HG03432 (cell line): ENCODE measurements around the gene DUSP9.
"Not testable (repeated sequence)": the region's sequence is repeated elsewhere in the genome, so short reads cannot be mapped to it uniquely, and the experiment has no call there.

ENCODE experiments used
- ATAC-seq: cut with Tn5 transposase; IDR thresholded peaks from one replicate; pipeline ENCODE4 v1.9.1; 2021; ENCODE audit warnings: mild to moderate bottlenecking, moderate library complexity; ENCODE audit not compliant: unreplicated experiment

Gene DUSP9, protein sequence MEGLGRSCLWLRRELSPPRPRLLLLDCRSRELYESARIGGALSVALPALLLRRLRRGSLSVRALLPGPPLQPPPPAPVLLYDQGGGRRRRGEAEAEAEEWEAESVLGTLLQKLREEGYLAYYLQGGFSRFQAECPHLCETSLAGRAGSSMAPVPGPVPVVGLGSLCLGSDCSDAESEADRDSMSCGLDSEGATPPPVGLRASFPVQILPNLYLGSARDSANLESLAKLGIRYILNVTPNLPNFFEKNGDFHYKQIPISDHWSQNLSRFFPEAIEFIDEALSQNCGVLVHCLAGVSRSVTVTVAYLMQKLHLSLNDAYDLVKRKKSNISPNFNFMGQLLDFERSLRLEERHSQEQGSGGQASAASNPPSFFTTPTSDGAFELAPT

DNA sequence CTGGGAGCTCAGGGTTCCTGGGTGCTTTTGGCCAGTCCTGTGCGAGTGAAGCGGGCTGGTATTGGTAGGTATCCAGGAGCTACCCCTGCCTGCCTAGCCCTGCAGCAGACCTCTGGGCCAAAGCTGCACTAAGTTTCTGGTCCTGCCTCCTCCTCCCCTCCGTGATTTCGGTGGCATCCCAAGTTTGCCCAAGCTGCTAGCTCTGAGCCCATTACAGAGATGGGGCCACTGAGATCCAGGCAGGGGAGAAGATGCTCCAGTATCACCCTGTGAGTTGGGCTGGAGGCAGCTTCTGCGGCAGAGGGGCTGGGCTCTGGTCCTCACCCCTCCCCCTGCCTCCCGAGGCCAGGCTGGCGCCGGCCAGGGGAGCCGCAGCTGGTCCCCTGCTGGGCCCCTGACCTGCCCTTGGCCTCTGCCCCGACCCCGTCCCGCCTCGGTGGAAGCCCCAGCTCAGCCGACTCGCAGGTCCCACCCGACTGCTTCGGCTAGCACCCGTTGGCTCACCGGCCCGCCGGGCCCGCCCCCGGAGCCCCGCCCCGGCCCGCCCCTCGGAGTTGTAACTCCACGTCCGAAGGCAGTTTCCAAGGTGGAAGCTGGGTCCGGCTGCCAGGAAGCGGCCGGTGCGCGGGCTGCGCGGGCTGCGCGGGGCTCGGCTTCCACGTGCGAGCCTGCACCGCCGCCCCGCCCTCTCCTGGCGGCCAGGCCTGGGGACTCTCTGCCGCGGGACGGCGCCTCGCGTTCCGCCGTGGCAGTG, at the start of gene DUSP9:
DUSP9 (plus strand) TSS at position 584 of the 754 bp plus-strand sequence. CDS start 751 bp downstream, outside the sequence.
- ATAC-seq = no peak

GRCh38 chrX:153598541-153599191, 48.3 kb upstream of the DUSP9 start, which contains the start of gene CCNQ:
Gene CCNQ (minus strand): TSS chrX:153599139. CDS start chrX:153599073, 66 bp downstream.
- peak; percentile 57 for ATAC-seq

DNA sequence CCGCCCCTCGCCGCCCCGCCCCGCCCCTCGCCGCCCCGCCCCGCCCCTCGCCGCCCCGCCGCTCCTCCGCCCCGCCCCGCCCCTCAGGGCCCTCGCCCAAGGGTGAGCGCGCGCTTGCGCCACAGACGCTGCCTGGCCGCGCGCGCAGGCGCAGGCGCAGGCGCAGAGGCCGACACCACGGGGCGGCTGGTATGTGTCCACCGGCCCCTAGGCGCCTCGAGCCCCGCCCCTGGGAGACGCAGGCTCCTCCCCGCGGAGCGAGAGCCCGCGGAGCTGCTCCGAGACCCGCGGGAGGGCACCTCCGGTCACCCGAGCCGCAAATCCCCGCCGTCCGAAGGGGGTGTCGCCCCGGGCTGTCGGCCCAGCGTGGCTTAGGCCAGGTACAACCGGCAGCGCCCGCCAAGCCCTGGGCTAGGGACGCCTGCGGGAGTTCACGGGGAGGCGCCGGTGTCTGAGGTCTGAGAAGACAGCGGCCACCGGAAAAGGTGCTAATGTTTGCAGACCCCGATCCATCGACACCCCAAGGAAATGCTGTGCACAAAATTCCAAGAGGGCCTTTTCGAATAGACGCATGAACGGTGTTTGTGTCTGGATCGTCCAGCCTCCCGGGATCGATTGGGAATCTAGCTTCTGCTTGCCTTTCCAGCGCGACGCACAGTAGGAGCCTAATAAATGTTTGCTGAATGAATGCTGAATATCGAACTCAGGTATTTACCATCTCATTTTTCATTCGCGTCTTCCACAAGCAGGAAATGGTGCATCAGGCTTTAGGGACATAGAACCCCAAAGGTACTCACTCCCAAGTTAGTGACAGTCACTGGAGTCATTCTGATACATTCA, 47.6 kb upstream of the DUSP9 start:
- ATAC-seq = peak; percentile 89

GRCh38 chrX:153600032-153600373, 47.0 kb upstream of the DUSP9 start:
- ATAC-seq = no peak

DNA sequence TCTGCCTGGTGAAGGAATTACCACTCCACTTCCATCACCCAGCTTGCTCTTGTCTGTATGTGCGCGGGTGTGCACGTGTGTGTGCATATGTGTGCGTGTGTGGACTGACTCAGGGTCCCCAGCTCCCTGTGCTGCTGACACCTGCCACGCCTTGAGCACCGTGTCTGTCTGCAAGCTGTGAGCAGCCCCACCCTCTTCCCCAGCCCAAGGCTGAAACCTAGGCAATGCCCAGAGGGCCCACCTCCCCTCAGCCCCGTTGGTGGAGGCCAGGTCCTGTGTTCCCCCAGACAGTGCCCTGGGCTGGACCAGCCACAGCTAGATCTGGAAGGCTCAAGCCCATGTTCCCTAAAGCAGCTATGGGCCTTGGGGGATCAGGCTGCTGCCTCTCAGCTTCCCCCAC, 46.1 kb upstream of the DUSP9 start:
- ATAC-seq = no peak

DNA sequence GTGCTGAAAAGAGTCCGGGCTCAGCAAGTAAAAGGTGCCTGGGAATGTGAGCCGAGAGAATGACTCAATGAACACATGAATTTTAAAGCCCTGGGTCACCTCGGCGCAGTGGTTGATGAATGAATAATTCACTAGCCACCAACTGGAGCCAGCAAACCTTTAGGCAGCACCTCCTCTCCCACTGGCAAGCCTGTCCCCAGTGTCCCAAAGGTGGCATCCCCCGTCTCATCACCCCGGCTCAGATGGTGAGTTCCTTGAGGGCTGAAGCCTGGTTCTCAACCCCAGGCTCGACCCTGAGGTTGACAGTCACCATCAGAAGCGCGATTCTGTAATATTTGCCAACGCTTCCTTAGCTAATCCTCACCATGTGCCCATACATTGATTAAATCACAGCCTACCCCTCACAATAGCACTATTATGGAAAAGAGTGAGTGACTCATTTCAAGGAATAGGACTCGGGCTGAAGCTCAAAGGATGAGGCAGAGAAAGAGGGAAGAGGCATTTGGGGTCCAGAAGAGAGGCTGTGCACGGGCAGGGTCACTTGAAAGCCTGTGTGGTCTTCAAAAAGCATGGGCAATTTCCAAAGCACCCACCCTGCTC, 45.4 kb upstream of the DUSP9 start:
- no peak for ATAC-seq

- ATAC-seq = no peak
These were observed 44.4 kb upstream of the DUSP9 start for GRCh38 chrX:153602601-153603000.

DNA sequence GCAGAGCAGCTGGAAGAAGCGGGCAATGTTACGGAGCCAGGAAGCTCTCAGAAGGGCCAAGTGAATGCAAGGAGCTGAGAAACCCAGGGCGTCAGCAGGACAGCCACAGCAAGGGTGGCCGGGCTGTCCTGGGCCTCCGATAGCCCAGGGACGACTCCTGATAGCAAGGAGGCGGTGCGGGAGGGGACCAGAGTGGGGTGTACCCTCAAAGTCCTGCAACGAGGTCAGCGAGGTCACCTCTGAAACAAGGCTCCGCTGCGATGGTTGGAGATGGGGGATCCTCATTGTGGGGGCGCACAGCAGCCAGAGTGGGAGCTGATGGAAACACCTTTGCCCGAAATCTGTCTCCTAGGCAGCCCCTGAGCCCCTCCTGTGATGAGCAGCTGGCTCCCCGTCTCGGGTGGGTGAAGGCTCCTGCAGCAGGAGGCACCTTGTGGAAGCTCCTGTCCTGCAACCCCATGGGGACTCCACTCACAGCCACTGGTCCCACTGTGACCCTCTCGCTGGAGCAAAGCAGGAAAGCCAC, 43.8 kb upstream of the DUSP9 start:
- ATAC-seq = no peak

DNA sequence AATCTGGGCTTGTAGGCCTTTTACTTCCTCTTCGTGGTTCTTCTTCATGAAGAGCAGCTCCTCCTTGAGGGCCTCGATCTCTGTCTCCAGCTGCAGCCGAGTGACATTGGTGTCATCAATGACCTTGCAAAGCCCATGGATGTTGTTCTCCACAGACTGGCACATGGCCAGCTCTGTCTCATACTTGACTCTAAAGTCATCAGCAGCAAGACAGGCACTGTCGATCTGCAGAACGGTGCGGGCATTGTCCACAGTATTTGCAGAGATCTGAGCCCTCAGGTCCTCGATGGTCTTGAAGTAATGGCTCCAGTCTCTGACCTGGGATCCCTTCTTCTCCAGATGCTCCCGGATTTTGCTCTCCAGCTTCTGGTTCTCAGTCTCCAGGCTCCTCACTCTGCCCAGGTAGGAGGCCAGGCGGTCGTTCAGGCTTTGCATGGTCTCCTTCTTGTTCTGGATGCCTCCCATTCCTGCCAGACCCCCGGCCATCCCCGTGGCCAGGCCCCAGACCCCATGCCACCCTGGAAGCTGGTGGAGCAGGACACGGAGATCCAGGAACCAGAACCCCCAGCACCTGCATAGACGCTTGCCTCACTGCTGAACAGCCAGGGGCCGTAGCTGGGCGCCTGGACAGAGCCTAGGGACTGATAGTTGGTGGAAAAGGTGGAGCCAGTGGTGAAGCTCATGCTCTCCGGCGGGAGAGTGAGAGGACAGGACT, 42.2 kb upstream of the DUSP9 start:
- not testable (repeated sequence) for ATAC-seq

- ATAC-seq = no peak
These were observed 40.5 kb upstream of the DUSP9 start for GRCh38 chrX:153606503-153606902.

GRCh38 chrX:153608376-153608775, 38.6 kb upstream of the DUSP9 start:
- ATAC-seq = no peak

DNA sequence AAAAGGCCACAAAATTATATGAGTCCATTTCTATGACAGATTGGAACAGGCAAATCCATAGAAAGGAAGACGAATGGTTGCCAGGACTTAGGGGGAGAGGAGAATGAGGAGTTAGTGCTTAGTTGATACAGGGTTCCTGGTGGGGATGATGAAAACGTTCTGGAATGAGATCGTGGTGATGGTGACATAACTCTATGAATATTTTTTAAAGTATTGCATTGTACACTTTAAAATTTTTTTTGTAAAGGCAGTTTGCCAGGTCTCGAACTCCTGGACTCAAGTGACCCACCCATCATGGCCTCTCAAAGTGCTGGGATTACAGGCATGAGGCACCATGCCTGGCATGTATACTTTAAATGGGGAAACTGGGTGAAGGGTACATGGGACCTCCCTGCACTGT, 38.2 kb upstream of the DUSP9 start:
- no peak for ATAC-seq

GRCh38 chrX:153609917-153610835, 36.8 kb upstream of the DUSP9 start:
- peak; percentile 88 for ATAC-seq

DNA sequence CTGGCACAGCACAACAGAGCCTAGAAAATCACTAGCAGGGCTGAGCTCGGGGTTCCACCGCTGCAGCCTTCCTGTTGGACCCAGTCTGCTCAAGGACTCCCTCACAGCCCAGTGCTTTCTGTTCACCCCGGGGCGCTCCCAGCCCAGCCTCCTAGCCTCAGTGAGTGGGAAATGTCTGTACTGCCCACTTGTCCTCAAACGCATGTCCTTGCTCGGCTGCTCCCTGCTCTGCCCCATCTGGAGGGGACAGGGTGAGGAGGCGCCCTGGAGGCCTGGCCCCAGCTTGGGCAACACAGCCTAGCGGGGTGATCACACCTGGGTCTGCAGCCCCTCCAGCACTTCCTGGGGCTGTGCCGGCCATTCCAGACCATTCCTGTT, 36.2 kb upstream of the DUSP9 start:
- ATAC-seq = no peak

- no peak for ATAC-seq
These were observed 35.5 kb upstream of the DUSP9 start for GRCh38 chrX:153611298-153612095.

DNA sequence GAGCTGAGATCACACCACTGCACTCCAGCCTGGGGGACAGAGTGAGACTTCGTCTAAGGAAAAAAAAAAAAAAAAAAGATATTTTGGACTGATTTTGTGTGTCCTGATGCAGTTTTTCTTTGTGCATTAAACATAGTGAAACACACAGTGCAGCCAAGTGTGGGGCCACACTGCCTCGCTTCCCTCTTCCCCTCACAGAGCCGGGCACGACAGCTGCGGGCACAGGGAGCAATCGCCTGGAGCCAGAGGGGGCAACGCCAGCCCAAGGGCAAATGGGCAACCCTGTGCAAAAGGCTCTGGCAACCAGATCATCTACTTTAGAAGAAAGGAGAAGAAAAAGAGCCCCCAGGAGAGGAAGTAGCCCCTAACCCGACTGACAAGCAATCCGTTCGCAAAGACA, 34.6 kb upstream of the DUSP9 start:
- no peak for ATAC-seq

- no peak for ATAC-seq
These were observed 32.2 kb upstream of the DUSP9 start for GRCh38 chrX:153614818-153615217.

DNA sequence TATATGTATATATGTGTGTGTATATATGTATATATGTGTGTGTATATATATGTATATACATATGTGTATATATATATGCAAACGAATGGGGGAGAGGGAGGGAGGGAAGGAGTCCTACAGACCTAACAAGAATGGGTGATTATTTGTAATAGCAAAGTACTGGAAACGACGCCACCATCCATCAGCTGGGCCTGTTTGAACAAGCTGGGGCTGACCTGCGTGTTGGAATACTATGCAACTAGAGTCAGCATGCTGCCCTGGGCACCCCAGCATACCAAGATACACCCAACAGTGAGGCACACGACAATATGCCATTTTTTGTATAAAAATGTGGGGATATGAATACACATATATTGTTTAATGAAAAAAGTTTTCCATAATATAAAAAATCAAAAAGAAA, 26.4 kb upstream of the DUSP9 start:
- ATAC-seq = no peak
